Left forelimb (tissue), 1 donor: ENCODE results near the gene PDLIM3.

Experiments
- DNase-seq: peaks from one replicate; pipeline ENCODE4 v3.0.0-alpha.2; 2018; ENCODE audit warnings: low spot score

PDLIM3 gene

GRCh38 chr4:185470501-185471195, 64.7 kb downstream of the PDLIM3 start:
- peak; percentile 67 for DNase-seq

- no peak for DNase-seq
Measured at GRCh38 chr4:185469580-185470154, 65.6 kb downstream of the PDLIM3 start.

- DNase-seq: no peak
Measured at GRCh38 chr4:185468999-185469398, 66.3 kb downstream of the PDLIM3 start.

- no peak for DNase-seq
Measured at GRCh38 chr4:185467991-185468390, 67.3 kb downstream of the PDLIM3 start.

- no peak for DNase-seq
Measured at GRCh38 chr4:185467101-185467500, 68.2 kb downstream of the PDLIM3 start.

- DNase-seq: no peak
Measured at GRCh38 chr4:185465707-185466106, 69.6 kb downstream of the PDLIM3 start.

GRCh38 chr4:185464887-185465286, 70.4 kb downstream of the PDLIM3 start:
- DNase-seq: no peak

- no peak for DNase-seq
Measured at GRCh38 chr4:185464183-185464582, 71.1 kb downstream of the PDLIM3 start.

GRCh38 chr4:185463541-185463940, 71.8 kb downstream of the PDLIM3 start:
- no peak for DNase-seq

GRCh38 chr4:185461565-185461964, 73.7 kb downstream of the PDLIM3 start:
- no peak for DNase-seq

GRCh38 chr4:185457136-185457535, 78.2 kb downstream of the PDLIM3 start:
- DNase-seq: no peak

- no peak for DNase-seq
Measured at GRCh38 chr4:185456131-185456530, 79.2 kb downstream of the PDLIM3 start.
